Endothelial cell of umbilical vein (primary cell): ENCODE measurements around the gene ZDHHC5. TPM values are rescaled to one million over a fixed set of nuclear protein-coding genes. Genes with fewer than 3 reads are reported as not detected.
A peak's percentile ranks its signal among the peaks of the same experiment; 100 is the strongest.

Source experiments
- BruUV-seq: library from RNA; stranded (reverse); fragments of 400-500 nt; replicated peaks from 2 replicates; lab custom pipeline; 2021; lab: Mats Ljungman, UMichigan
- CTCF ChIA-PET: fragments of 300-600, 350-600 bp; sonication (Branson Sonifier 250); formaldehyde crosslinking; loops from one replicate; lab custom pipeline; 2021; ENCODE audit warnings: antibody characterized with exemption, inconsistent platforms; lab: Charles Lee
- POLR2A ChIA-PET: fragments of 300-600, 350-600 bp; sonication (Branson Sonifier 250); formaldehyde crosslinking; loops from one replicate; lab custom pipeline; 2021; ENCODE audit warnings: antibody characterized with exemption, inconsistent platforms; lab: Charles Lee
- DNase-seq: peaks from one replicate; pipeline ENCODE4 v3.0.0-alpha.2; 2011; ENCODE audit warnings: low read depth, low spot score
- FAIRE-seq: peaks from 2 replicates; lab custom pipeline; 2011; peaks lifted over from hg19 to GRCh38; lab: Jason Lieb, UNC
- H2AFZ ChIP-seq: 2 replicates; pipeline ENCODE4 v1.6.0; 2012; ENCODE audit warnings: low read depth, low read length, control low read depth, inconsistent platforms
- H3K27ac ChIP-seq: 2 replicates; pipeline ENCODE4 v1.5.1; 2011; ENCODE audit warnings: low read depth, mild to moderate bottlenecking, control low read depth, low read length, moderate library complexity; ENCODE audit not compliant: insufficient read depth
- H3K27me3 ChIP-seq, 2 experiments: 2 replicates each; pipeline versions ENCODE4 v1.6.0 to v1.6.1; 2011; ENCODE audit warnings: low read length in 2 of 2, mixed read lengths in 1 of 2; ENCODE audit not compliant: control insufficient read depth in 2 of 2, insufficient read depth in 2 of 2
- H3K36me3 ChIP-seq, 2 experiments: 2 replicates in 1 of 2; 3 replicates in 1 of 2; pipeline ENCODE4 v1.5.1; 2011; ENCODE audit warnings: low read length in 2 of 2, mild to moderate bottlenecking in 1 of 2, moderate library complexity in 1 of 2; ENCODE audit not compliant: control insufficient read depth in 2 of 2, insufficient read depth in 2 of 2; ENCODE audit errors: extremely low read depth in 1 of 2
- H3K4me1 ChIP-seq: 3 replicates; pipeline ENCODE4 v1.5.1; 2011; ENCODE audit warnings: mild to moderate bottlenecking, low read length; ENCODE audit not compliant: control insufficient read depth, insufficient read depth; ENCODE audit errors: extremely low read depth
- H3K4me2 ChIP-seq: 2 replicates; pipeline ENCODE4 v1.6.1; 2011; ENCODE audit warnings: low read length, control low read depth, mixed read lengths; ENCODE audit not compliant: insufficient read depth
- H3K4me3 ChIP-seq, 3 experiments: fragments of 200-600 bp in 1 of 3; sonication (generic), shearing (Covaris generic) in 1 of 3; replicated peaks in 1 of 3; 2 replicates each; pipeline ENCODE4 v1.5.1; 2011 to 2016; ENCODE audit warnings: control low read depth in 3 of 3, low read length in 3 of 3, mild to moderate bottlenecking in 2 of 3, inconsistent platforms in 1 of 3, low read depth in 1 of 3, moderate library complexity in 1 of 3; ENCODE audit not compliant: insufficient read depth in 1 of 3
- H3K79me2 ChIP-seq: 2 replicates; pipeline ENCODE4 v1.6.0; 2012; ENCODE audit warnings: low read length, inconsistent platforms; ENCODE audit not compliant: control insufficient read depth, insufficient read depth
- H3K9ac ChIP-seq: replicated peaks from 2 replicates; pipeline ENCODE3; 2011; ENCODE audit warnings: low read length, control low read depth; ENCODE audit not compliant: insufficient read depth; ENCODE audit errors: extremely low read depth
- H3K9me1 ChIP-seq: replicated peaks from 3 replicates; pipeline ENCODE4 v1.6.0; 2011; ENCODE audit warnings: mild to moderate bottlenecking, low read length; ENCODE audit not compliant: control insufficient read depth, insufficient read depth; ENCODE audit errors: extremely low read depth
- H3K9me3 ChIP-seq: replicated peaks from 2 replicates; pipeline ENCODE4 v1.5.1; 2012; ENCODE audit warnings: low read length, inconsistent platforms; ENCODE audit not compliant: control insufficient read depth, insufficient read depth
- H4K20me1 ChIP-seq: replicated peaks from 2 replicates; pipeline ENCODE3; 2011; ENCODE audit warnings: mild to moderate bottlenecking, low read length; ENCODE audit not compliant: control insufficient read depth, insufficient read depth; ENCODE audit errors: extremely low read depth
- CTCF ChIP-seq, 2 donors: IDR thresholded peaks; 1 replicate in 1 of 2; 2 replicates in 1 of 2; pipeline ENCODE4 v1.5.1; 2011; ENCODE audit warnings: low read length in 2 of 2, mild to moderate bottlenecking in 2 of 2, moderate library complexity in 2 of 2, control low read depth in 1 of 2, inconsistent platforms in 1 of 2, low read depth in 1 of 2; ENCODE audit not compliant: insufficient read depth in 1 of 2; ENCODE audit errors: extremely low read depth in 1 of 2
- EZH2 ChIP-seq: IDR thresholded peaks from 2 replicates; pipeline ENCODE4 v1.6.1; 2012; ENCODE audit warnings: borderline replicate concordance, low read depth, mild to moderate bottlenecking, moderate library complexity, low read length, inconsistent platforms; ENCODE audit not compliant: severe bottlenecking
- FOS ChIP-seq: IDR thresholded peaks from 2 replicates; pipeline ENCODE4 v1.6.1; 2011; ENCODE audit warnings: mild to moderate bottlenecking, low read length, moderate library complexity, borderline replicate concordance; ENCODE audit not compliant: insufficient read depth
- GATA2 ChIP-seq: IDR thresholded peaks from 2 replicates; pipeline ENCODE4 v1.7.0; 2011; ENCODE audit warnings: low read depth, mild to moderate bottlenecking, moderate library complexity, mixed read lengths, low read length; ENCODE audit not compliant: insufficient read length, insufficient read depth
- JUN ChIP-seq: IDR thresholded peaks from 2 replicates; pipeline ENCODE4 v1.6.1; 2011; ENCODE audit warnings: borderline replicate concordance, low read depth; ENCODE audit not compliant: insufficient read length, insufficient read depth
- MAX ChIP-seq: IDR thresholded peaks from 2 replicates; pipeline ENCODE4 v1.6.1; 2011; ENCODE audit not compliant: insufficient read depth, insufficient read length
- MYC ChIP-seq: IDR thresholded peaks from one replicate; pipeline ENCODE4 v1.6.1; 2011; ENCODE audit warnings: mild to moderate bottlenecking, low read depth, low read length
- POLR2A ChIP-seq: IDR thresholded peaks from 2 replicates; pipeline ENCODE4 v1.6.1; 2012; ENCODE audit warnings: low read depth, mild to moderate bottlenecking, control low read depth, low read length
- POLR2AphosphoS5 ChIP-seq: IDR thresholded peaks from 2 replicates; pipeline ENCODE4 v1.6.1; 2012; ENCODE audit warnings: low read depth, mild to moderate bottlenecking, control low read depth, low read length, moderate library complexity; ENCODE audit not compliant: insufficient read depth
- dilution Hi-C: fragments of 300-500 bp; cut with MboI; formaldehyde crosslinking; loops from one replicate; pipeline ENCODE4 v1.15.0; 2019; ENCODE audit warnings: low sequenced_read_pairs; ENCODE audit not compliant: extremely low pct_ligation_motif_present
- intact Hi-C: fragments of 100-400 bp; cut with micrococcal nuclease; formaldehyde crosslinking; loops from one replicate; pipeline ENCODE4 v1.10.0; 2022
- polyA plus RNA-seq, 4 experiments: library from polyadenylated mRNA; depleted of rRNA in 3 of 4; stranded (reverse) in 3 of 4; unstranded in 1 of 4; fragments of >200 nt; gene quantifications; 2 replicates each; pipeline versions ENCODE4 v1.2.1 to v1.2.3, GENCODE V29; 2011 to 2012; ENCODE audit warnings: missing spikeins in 1 of 4
- total RNA-seq: library from RNA; stranded (reverse); gene quantifications from 2 replicates; pipeline ENCODE4 v1.2.3, GENCODE V29; 2021

The ZDHHC5 gene
- total and polyA plus RNA-seq, 2 donors (not counting 3 experiments of a cell fraction or from before 2014, with no cell fraction given): 52.9 to 67.4 TPM

GRCh38 chr11:57668434-57668782 is 494 bp downstream of the ZDHHC5 start:
- BruUV-seq: no TSS peak
- H3K4me3 ChIP-seq: peak overlapping the region; percentile 67 to 95 (median 72)

GRCh38 chr11:57674251-57674650 is 6.3 kb downstream of the ZDHHC5 start:
- H3K36me3 ChIP-seq: peaks cover 9 to 10% of the 10 kb centered on the region in 2 experiments
- dilution Hi-C loops: no loop called here
- intact Hi-C loops: no loop called here
- no peak overlapping the region for H2AFZ ChIP-seq
- CTCF ChIA-PET: interaction anchor here (1.2 kb wide), 1 partner anchor 34 kb away, joined by 3 read pairs; no protein-coding TSS in a partner anchor
- no peaks in the 10 kb centered on the region for H4K20me1 ChIP-seq
- H3K4me2 ChIP-seq: no peak overlapping the region
- BruUV-seq: no TSS peak
- H3K9me3 ChIP-seq: no peaks in the 10 kb centered on the region
- no peaks in the 10 kb centered on the region for H3K27me3 ChIP-seq
- H3K4me1 ChIP-seq: peaks cover 5% of the 10 kb centered on the region
- TF ChIP-seq GATA2: no peak
- no peak for TF ChIP-seq POLR2A
- TF ChIP-seq FOS: no peak
- TF ChIP-seq JUN: no peak
- TF ChIP-seq POLR2AphosphoS5: no peak
- TF ChIP-seq EZH2: no peak
- no peak for TF ChIP-seq MYC
- no peak for TF ChIP-seq CTCF (IDR thresholded peaks at IDR 0.05; ENCODE audit: extremely low read depth in 1 of 2, insufficient read depth in 1 of 2, low read depth in 1 of 2, low read length in 2 of 2)
- TF ChIP-seq MAX: no peak
- H3K4me3 ChIP-seq: no peak overlapping the region
- H3K79me2 ChIP-seq: peaks cover 88% of the 10 kb centered on the region
- DNase-seq (no peak), FAIRE-seq (no peak)
- H3K27ac ChIP-seq: no peak overlapping the region
- H3K9me1 ChIP-seq: no peaks in the 10 kb centered on the region
- POLR2A ChIA-PET: no interaction called here
- no peak overlapping the region for H3K9ac ChIP-seq

More at GRCh38 chr11:57668434-57668782, 494 bp downstream of the ZDHHC5 start:
- Histone ChIP-seq H3K27me3 (no peaks in the 10 kb centered on the region), H3K9ac (peak overlapping the region; percentile 98), H4K20me1 (no peaks in the 10 kb centered on the region), H3K9me3 (no peaks in the 10 kb centered on the region), H3K79me2 (peaks cover 52% of the 10 kb centered on the region), H3K4me2 (peak overlapping the region; percentile 99), H3K9me1 (no peaks in the 10 kb centered on the region), H2AFZ (peak overlapping the region; percentile 15), H3K4me1 (peaks cover 15% of the 10 kb centered on the region), H3K27ac (peak overlapping the region; percentile 46), H3K36me3 (peaks cover 7 to 9% of the 10 kb centered on the region in 2 experiments)
- dilution Hi-C loops (no loop called here), intact Hi-C loops (loop anchor here (5.0 to 10.0 kb wide), 4 partner anchors 136 to 846 kb away; partner anchors contain the start of genes P2RX3 and SSRP1)
- ChIA-PET POLR2A (no interaction called here), CTCF (interaction anchor here (1.6 kb wide), 1 partner anchor 12 kb away, joined by 3 read pairs; no protein-coding TSS in a partner anchor)
- DNase-seq (peak; percentile 39), FAIRE-seq (no peak)
- TF ChIP-seq EZH2 (no peak), POLR2A (peak; percentile 12)
